Measurements from ENCODE around the gene TNIK. TPM values are rescaled to one million over a fixed set of nuclear protein-coding genes. Genes with fewer than 3 reads are reported as not detected.

TNIK gene
- polyA plus RNA-seq, 1 of the 3 experiments (the other 2 are of a cell fraction), result 19.4 TPM

- H4K20me1 ChIP-seq (ENCODE audit: insufficient read depth), result no peaks in the 10 kb centered on the region
- WGBS (ENCODE audit: low lambda C conversion rate), result 96% methylated on average over 4 of the region's 4 CpGs
- H3K27me3 ChIP-seq (ENCODE audit: insufficient read depth), result no peaks in the 10 kb centered on the region
- no peak overlapping the region for H3K4me2 ChIP-seq
- no peaks in the 10 kb centered on the region for H3K79me2 ChIP-seq (ENCODE audit: insufficient read depth)
- H3K4me1 ChIP-seq (ENCODE audit: control insufficient read depth in 1 of 2, insufficient read depth in 2 of 2, low read depth in 1 of 2, low read length in 1 of 2), result no peaks in the 10 kb centered on the region; a peak in 2 of 4 replicates
- H3K4me3 ChIP-seq (ENCODE audit: low read depth in 2 of 2, low read length in 1 of 2), result no peak overlapping the region
- CTCF ChIA-PET, result interaction anchor here (1.2 to 2.1 kb wide), 3 partner anchors 13 to 118 kb away, joined by 3 to 6 read pairs (median 5); no protein-coding TSS in a partner anchor
- no peak for DNase-seq
- H3F3A ChIP-seq (replicated peaks; ENCODE audit: insufficient read depth), result peaks cover 7% of the 10 kb centered on the region
- H2AFZ ChIP-seq (ENCODE audit: low read depth), result no peak overlapping the region
- H3K9ac ChIP-seq, result no peak overlapping the region
- TF ChIP-seq RXRA (IDR thresholded peaks at IDR 0.05; ENCODE audit: borderline replicate concordance, low read depth) (no peak), MEF2A (IDR thresholded peaks at IDR 0.05; ENCODE audit: borderline replicate concordance, low read depth) (no peak), GATA2 (CRISPR knock-in tag; IDR thresholded peaks at IDR 0.05) (no peak)
- TF ChIP-seq, protein P1, sequence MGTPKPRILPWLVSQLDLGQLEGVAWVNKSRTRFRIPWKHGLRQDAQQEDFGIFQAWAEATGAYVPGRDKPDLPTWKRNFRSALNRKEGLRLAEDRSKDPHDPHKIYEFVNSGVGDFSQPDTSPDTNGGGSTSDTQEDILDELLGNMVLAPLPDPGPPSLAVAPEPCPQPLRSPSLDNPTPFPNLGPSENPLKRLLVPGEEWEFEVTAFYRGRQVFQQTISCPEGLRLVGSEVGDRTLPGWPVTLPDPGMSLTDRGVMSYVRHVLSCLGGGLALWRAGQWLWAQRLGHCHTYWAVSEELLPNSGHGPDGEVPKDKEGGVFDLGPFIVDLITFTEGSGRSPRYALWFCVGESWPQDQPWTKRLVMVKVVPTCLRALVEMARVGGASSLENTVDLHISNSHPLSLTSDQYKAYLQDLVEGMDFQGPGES (IDR thresholded peaks at IDR 0.05; ENCODE audit: low read depth, low read length), result no peak
- H3K36me3 ChIP-seq (replicated peaks in 1 of 2; ENCODE audit: control insufficient read depth in 1 of 2, insufficient read depth in 2 of 2, low read length in 1 of 2), result peaks cover 20 to 24% of the 10 kb centered on the region in 2 experiments
- no peak overlapping the region for H3K27ac ChIP-seq (ENCODE audit: low read depth in 2 of 2, low read length in 1 of 2)
- POLR2A ChIA-PET, result no interaction called here
- H3K9me3 ChIP-seq, result no peaks in the 10 kb centered on the region
- H3K9me2 ChIP-seq, result no peaks in the 10 kb centered on the region
Measured at GRCh38 chr3:171168551-171168950, 291.7 kb downstream of the TNIK start.

- CTCF ChIA-PET, result interaction anchor here (1.1 to 2.1 kb wide), 4 partner anchors 13 to 117 kb away, joined by 3 to 6 read pairs (median 4); no protein-coding TSS in a partner anchor
- no peak for DNase-seq
- 77% methylated on average over 5 of the region's 5 CpGs for WGBS (ENCODE audit: low lambda C conversion rate)
- TF ChIP-seq, protein P2, sequence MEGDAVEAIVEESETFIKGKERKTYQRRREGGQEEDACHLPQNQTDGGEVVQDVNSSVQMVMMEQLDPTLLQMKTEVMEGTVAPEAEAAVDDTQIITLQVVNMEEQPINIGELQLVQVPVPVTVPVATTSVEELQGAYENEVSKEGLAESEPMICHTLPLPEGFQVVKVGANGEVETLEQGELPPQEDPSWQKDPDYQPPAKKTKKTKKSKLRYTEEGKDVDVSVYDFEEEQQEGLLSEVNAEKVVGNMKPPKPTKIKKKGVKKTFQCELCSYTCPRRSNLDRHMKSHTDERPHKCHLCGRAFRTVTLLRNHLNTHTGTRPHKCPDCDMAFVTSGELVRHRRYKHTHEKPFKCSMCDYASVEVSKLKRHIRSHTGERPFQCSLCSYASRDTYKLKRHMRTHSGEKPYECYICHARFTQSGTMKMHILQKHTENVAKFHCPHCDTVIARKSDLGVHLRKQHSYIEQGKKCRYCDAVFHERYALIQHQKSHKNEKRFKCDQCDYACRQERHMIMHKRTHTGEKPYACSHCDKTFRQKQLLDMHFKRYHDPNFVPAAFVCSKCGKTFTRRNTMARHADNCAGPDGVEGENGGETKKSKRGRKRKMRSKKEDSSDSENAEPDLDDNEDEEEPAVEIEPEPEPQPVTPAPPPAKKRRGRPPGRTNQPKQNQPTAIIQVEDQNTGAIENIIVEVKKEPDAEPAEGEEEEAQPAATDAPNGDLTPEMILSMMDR (IDR thresholded peaks at IDR 0.05), result peak; percentile 49
- TF ChIP-seq TAF1 (IDR thresholded peaks at IDR 0.05; ENCODE audit: borderline replicate concordance, low read depth, low read length), result no peak
- TF ChIP-seq, protein P3, sequence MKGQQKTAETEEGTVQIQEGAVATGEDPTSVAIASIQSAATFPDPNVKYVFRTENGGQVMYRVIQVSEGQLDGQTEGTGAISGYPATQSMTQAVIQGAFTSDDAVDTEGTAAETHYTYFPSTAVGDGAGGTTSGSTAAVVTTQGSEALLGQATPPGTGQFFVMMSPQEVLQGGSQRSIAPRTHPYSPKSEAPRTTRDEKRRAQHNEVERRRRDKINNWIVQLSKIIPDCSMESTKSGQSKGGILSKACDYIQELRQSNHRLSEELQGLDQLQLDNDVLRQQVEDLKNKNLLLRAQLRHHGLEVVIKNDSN (IDR thresholded peaks at IDR 0.05; ENCODE audit: borderline replicate concordance, low read depth), result no peak
- TF ChIP-seq TEAD4 (IDR thresholded peaks at IDR 0.05; ENCODE audit: borderline replicate concordance, insufficient read depth), result no peak
- TF ChIP-seq ELF1 (IDR thresholded peaks at IDR 0.05), result no peak
- no peak for TF ChIP-seq USF2 (IDR thresholded peaks at IDR 0.05; ENCODE audit: borderline replicate concordance, low read depth, low read length)
- no peak for TF ChIP-seq JUND (IDR thresholded peaks at IDR 0.05)
- TF ChIP-seq EZH2phosphoT487 (IDR thresholded peaks at IDR 0.05; ENCODE audit: borderline replicate concordance, low read depth), result no peak
- no peak for TF ChIP-seq RXRA (IDR thresholded peaks at IDR 0.05; ENCODE audit: borderline replicate concordance, low read depth)
- TF ChIP-seq POLR2AphosphoS5 (IDR thresholded peaks at IDR 0.05; ENCODE audit: low read depth, low read length), result no peak
- TF ChIP-seq GATA2 (CRISPR knock-in tag; IDR thresholded peaks at IDR 0.05), result no peak
- TF ChIP-seq, protein P4, sequence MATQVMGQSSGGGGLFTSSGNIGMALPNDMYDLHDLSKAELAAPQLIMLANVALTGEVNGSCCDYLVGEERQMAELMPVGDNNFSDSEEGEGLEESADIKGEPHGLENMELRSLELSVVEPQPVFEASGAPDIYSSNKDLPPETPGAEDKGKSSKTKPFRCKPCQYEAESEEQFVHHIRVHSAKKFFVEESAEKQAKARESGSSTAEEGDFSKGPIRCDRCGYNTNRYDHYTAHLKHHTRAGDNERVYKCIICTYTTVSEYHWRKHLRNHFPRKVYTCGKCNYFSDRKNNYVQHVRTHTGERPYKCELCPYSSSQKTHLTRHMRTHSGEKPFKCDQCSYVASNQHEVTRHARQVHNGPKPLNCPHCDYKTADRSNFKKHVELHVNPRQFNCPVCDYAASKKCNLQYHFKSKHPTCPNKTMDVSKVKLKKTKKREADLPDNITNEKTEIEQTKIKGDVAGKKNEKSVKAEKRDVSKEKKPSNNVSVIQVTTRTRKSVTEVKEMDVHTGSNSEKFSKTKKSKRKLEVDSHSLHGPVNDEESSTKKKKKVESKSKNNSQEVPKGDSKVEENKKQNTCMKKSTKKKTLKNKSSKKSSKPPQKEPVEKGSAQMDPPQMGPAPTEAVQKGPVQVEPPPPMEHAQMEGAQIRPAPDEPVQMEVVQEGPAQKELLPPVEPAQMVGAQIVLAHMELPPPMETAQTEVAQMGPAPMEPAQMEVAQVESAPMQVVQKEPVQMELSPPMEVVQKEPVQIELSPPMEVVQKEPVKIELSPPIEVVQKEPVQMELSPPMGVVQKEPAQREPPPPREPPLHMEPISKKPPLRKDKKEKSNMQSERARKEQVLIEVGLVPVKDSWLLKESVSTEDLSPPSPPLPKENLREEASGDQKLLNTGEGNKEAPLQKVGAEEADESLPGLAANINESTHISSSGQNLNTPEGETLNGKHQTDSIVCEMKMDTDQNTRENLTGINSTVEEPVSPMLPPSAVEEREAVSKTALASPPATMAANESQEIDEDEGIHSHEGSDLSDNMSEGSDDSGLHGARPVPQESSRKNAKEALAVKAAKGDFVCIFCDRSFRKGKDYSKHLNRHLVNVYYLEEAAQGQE (IDR thresholded peaks at IDR 0.05; ENCODE audit: low read depth, low read length), result no peak
- TF ChIP-seq, protein P5, sequence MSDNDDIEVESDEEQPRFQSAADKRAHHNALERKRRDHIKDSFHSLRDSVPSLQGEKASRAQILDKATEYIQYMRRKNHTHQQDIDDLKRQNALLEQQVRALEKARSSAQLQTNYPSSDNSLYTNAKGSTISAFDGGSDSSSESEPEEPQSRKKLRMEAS (IDR thresholded peaks at IDR 0.05; ENCODE audit: low read depth), result no peak
- peak; percentile 47 for TF ChIP-seq RAD21 (IDR thresholded peaks at IDR 0.05; ENCODE audit: low read length)
- peak; percentile 36 for TF ChIP-seq SMC3 (IDR thresholded peaks at IDR 0.05; ENCODE audit: low read depth, low read length)
- TF ChIP-seq FOSL2 (IDR thresholded peaks at IDR 0.05; ENCODE audit: borderline replicate concordance, low read depth), result no peak
- TF ChIP-seq RFX5 (IDR thresholded peaks at IDR 0.05; ENCODE audit: low read length), result no peak
Measured at GRCh38 chr3:171168086-171168485, 292.1 kb downstream of the TNIK start.

More at GRCh38 chr3:171168086-171168485, 292.1 kb downstream of the TNIK start:
- no peak overlapping the region for H3K27ac ChIP-seq (ENCODE audit: low read depth in 2 of 2, low read length in 1 of 2)
- no peaks in the 10 kb centered on the region for H3K79me2 ChIP-seq (ENCODE audit: insufficient read depth)
- POLR2A ChIA-PET, result no interaction called here
- peaks cover 23 to 29% of the 10 kb centered on the region in 2 experiments for H3K36me3 ChIP-seq (replicated peaks in 1 of 2; ENCODE audit: control insufficient read depth in 1 of 2, insufficient read depth in 2 of 2, low read length in 1 of 2)
- H3K9me2 ChIP-seq, result no peaks in the 10 kb centered on the region
- no peak overlapping the region for H3K9ac ChIP-seq
- H3K9me3 ChIP-seq, result peaks cover 3% of the 10 kb centered on the region; the same call in 1 of the 2 replicates
- no peak overlapping the region for H3K4me2 ChIP-seq
- H2AFZ ChIP-seq (ENCODE audit: low read depth), result no peak overlapping the region
- H3F3A ChIP-seq (replicated peaks; ENCODE audit: insufficient read depth), result peaks cover 7% of the 10 kb centered on the region
- no peak overlapping the region; a peak in 1 of 4 replicates for H3K4me3 ChIP-seq (ENCODE audit: low read depth in 2 of 2, low read length in 1 of 2)
- H4K20me1 ChIP-seq (ENCODE audit: insufficient read depth), result no peaks in the 10 kb centered on the region
- H3K4me1 ChIP-seq (ENCODE audit: control insufficient read depth in 1 of 2, insufficient read depth in 2 of 2, low read depth in 1 of 2, low read length in 1 of 2), result no peaks in the 10 kb centered on the region; a peak in 1 of 4 replicates
- no peaks in the 10 kb centered on the region for H3K27me3 ChIP-seq (ENCODE audit: insufficient read depth)
